GM12878 (cell line): ENCODE data around the gene CCDC136. TPM values are rescaled to one million over a fixed set of nuclear protein-coding genes. Genes with fewer than 3 reads are reported as not detected.

ENCODE experiments used
- ATAC-seq: fragments of 200-7000 bp; cut with Tn5 transposase; 3 replicates; pipeline ENCODE4 v1.9.1; 2020; ENCODE audit warnings: mild to moderate bottlenecking, moderate library complexity
- BruUV-seq: library from RNA; stranded (reverse); fragments of 400-500 nt; replicated peaks from 2 replicates; lab custom pipeline; 2021; lab: Mats Ljungman, UMichigan
- CTCF ChIA-PET: fragments of 300-600 bp; sonication (Branson Sonifier 250); formaldehyde crosslinking; extraction: SDS; loops from one replicate; lab custom pipeline; 2021; ENCODE audit warnings: inconsistent platforms; lab: Yijun Ruan, JAX
- POLR2A ChIA-PET: fragments of 350-600 bp; formaldehyde crosslinking; extraction: SDS; loops from one replicate; lab custom pipeline; 2021; ENCODE audit warnings: inconsistent platforms; lab: Charles Lee
- RAD21 ChIA-PET: fragments of 300-600 bp; sonication (Branson Sonifier 250); formaldehyde crosslinking; loops from one replicate; lab custom pipeline; 2023; ENCODE audit warnings: antibody characterized with exemption; ENCODE audit not compliant: unreplicated experiment; lab: Charles Lee
- SMC1A ChIA-PET: fragments of 300-600 bp; sonication (Branson Sonifier 250); formaldehyde crosslinking; loops from one replicate; lab custom pipeline; 2023; ENCODE audit not compliant: unreplicated experiment, uncharacterized antibody; lab: Charles Lee
- DNase-seq: peaks from one replicate; pipeline ENCODE4 v3.0.0-alpha.2; 2011; ENCODE audit warnings: low read depth, low spot score
- FAIRE-seq: peaks from 3 replicates; lab custom pipeline; 2011; peaks lifted over from hg19 to GRCh38; lab: Jason Lieb, UNC
- H2AFZ ChIP-seq: 2 replicates; pipeline ENCODE4 v1.6.0; 2011; ENCODE audit warnings: low read depth, low read length, control low read depth; ENCODE audit not compliant: control insufficient read depth
- H3K27ac ChIP-seq: 2 replicates; pipeline ENCODE4 v1.5.1; 2011; ENCODE audit warnings: control low read depth; ENCODE audit not compliant: control insufficient read depth, insufficient read depth
- H3K27me3 ChIP-seq, 2 experiments: replicated peaks in 1 of 2; 2 replicates each; pipeline versions ENCODE4 v1.6.0 to v1.6.1; 2011; ENCODE audit warnings: low read length in 1 of 2; ENCODE audit not compliant: control insufficient read depth in 2 of 2, insufficient read depth in 2 of 2
- H3K36me3 ChIP-seq, 2 experiments: 2 replicates each; pipeline ENCODE4 v1.5.1; 2011; ENCODE audit warnings: low read length in 1 of 2; ENCODE audit not compliant: control insufficient read depth in 2 of 2, insufficient read depth in 2 of 2
- H3K4me1 ChIP-seq: 2 replicates; pipeline ENCODE4 v1.6.1; 2011; ENCODE audit warnings: mild to moderate bottlenecking, low read length, moderate library complexity, mixed read lengths; ENCODE audit not compliant: control insufficient read depth, insufficient read depth
- H3K4me2 ChIP-seq: 2 replicates; pipeline ENCODE4 v1.6.0; 2011; ENCODE audit warnings: control low read depth; ENCODE audit not compliant: control insufficient read depth, insufficient read depth
- H3K4me3 ChIP-seq: fragments of 200-600 bp; sonication (generic); 2 replicates; pipeline ENCODE4 v1.5.1; 2016
- H3K79me2 ChIP-seq: 2 replicates; pipeline ENCODE4 v1.6.0; 2011; ENCODE audit warnings: low read length; ENCODE audit not compliant: control insufficient read depth, insufficient read depth
- H3K9ac ChIP-seq: 2 replicates; pipeline ENCODE4 v1.8.0; 2011; ENCODE audit warnings: low read length, control low read depth, mixed read lengths; ENCODE audit not compliant: control insufficient read depth, insufficient read depth
- H3K9me3 ChIP-seq: replicated peaks from 3 replicates; pipeline ENCODE4 v1.5.1; 2011; ENCODE audit warnings: mild to moderate bottlenecking, low read length; ENCODE audit not compliant: control insufficient read depth, insufficient read depth
- H4K20me1 ChIP-seq: 2 replicates; pipeline ENCODE4 v1.6.0; 2011; ENCODE audit not compliant: control insufficient read depth, insufficient read depth
- BACH1 ChIP-seq: fragments of 450-650 bp; IDR thresholded peaks from 2 replicates; pipeline ENCODE4 v1.6.1; 2017; ENCODE audit warnings: mild to moderate bottlenecking, borderline replicate concordance
- CREB1 ChIP-seq: IDR thresholded peaks from 2 replicates; pipeline ENCODE4 v1.6.1; 2012; ENCODE audit warnings: low read depth, mild to moderate bottlenecking, inconsistent platforms
- IRF5 ChIP-seq: fragments of 450-650 bp; IDR thresholded peaks from 2 replicates; pipeline ENCODE4 v1.6.1; 2017; ENCODE audit warnings: borderline replicate concordance
- KLF5 ChIP-seq: fragments of 450-650 bp; IDR thresholded peaks from 2 replicates; pipeline ENCODE4 v1.6.1; 2014; ENCODE audit warnings: mild to moderate bottlenecking; ENCODE audit not compliant: partially characterized antibody
- MTA3 ChIP-seq: IDR thresholded peaks from 2 replicates; pipeline ENCODE4 v1.6.1; 2012; ENCODE audit warnings: low read length, inconsistent platforms, borderline replicate concordance
- NFYB ChIP-seq: IDR thresholded peaks from 2 replicates; pipeline ENCODE4 v1.6.1; 2011; ENCODE audit warnings: low read depth, mild to moderate bottlenecking, low read length, improper control_type of control experiment, moderate library complexity; ENCODE audit not compliant: insufficient read depth
- PML ChIP-seq: IDR thresholded peaks from 2 replicates; pipeline ENCODE4 v1.6.1; 2012; ENCODE audit warnings: low read length, inconsistent platforms
- POLR2AphosphoS5 ChIP-seq: IDR thresholded peaks from 2 replicates; pipeline ENCODE4 v1.6.1; 2011; ENCODE audit warnings: mild to moderate bottlenecking, low read length, inconsistent platforms
- RAD51 ChIP-seq: fragments of 450-650 bp; IDR thresholded peaks from 2 replicates; pipeline ENCODE4 v1.6.1; 2016; ENCODE audit warnings: moderate library complexity, mild to moderate bottlenecking, inconsistent platforms
- RBBP5 ChIP-seq: fragments of 200-600 bp; sonication (generic); conservative IDR thresholded peaks from 2 replicates; pipeline ENCODE4 v1.6.1; 2016
- RELB ChIP-seq: fragments of 450-650 bp; IDR thresholded peaks from 2 replicates; pipeline ENCODE4 v1.6.1; 2017; ENCODE audit warnings: low read depth, mild to moderate bottlenecking, moderate library complexity
- SMAD5 ChIP-seq: IDR thresholded peaks from 2 replicates; pipeline ENCODE4 v1.6.1; 2016; ENCODE audit warnings: antibody characterized with exemption, low read depth
- SMARCA5 ChIP-seq: fragments of 450-650 bp; IDR thresholded peaks from 2 replicates; pipeline ENCODE4 v1.6.1; 2017; ENCODE audit warnings: mild to moderate bottlenecking
- ZNF217 ChIP-seq: fragments of 450-650 bp; IDR thresholded peaks from 2 replicates; pipeline ENCODE4 v1.6.1; 2017; ENCODE audit warnings: antibody characterized with exemption, mild to moderate bottlenecking
- WGBS: methylation state at CpG from one replicate; pipeline ENCODE4 v1.1.6; 2016; ENCODE audit warnings: low lambda C conversion rate; ENCODE audit not compliant: insufficient replicate concordance, insufficient coverage; ENCODE audit errors: missing lambda C conversion rate; 5-methylcytosine and 5-hydroxymethylcytosine counted together
- in situ Hi-C: fragments of 300-500 bp; cut with MboI; formaldehyde crosslinking; loops from 9 replicates; pipeline ENCODE4 v1.14.3; 2018; ENCODE audit warnings: mixed read lengths
- intact Hi-C: fragments of 100-400 bp; cut with micrococcal nuclease; formaldehyde crosslinking; loops from one replicate; pipeline ENCODE4 v1.14.2; 2022; ENCODE audit not compliant: unreplicated experiment
- polyA plus RNA-seq, 11 experiments: library from polyadenylated mRNA; depleted of rRNA in 4 of 11; unstranded in 6 of 11; stranded (reverse) in 5 of 11; fragments of >200 nt; fragmentation: Nextera tagmentation in 4 of 11; fragmentation: Illumina TruSeq in 1 of 11; extraction: Ambion mirVana in 4 of 11; extraction: Trizol in 1 of 11; gene quantifications; 1 replicate in 1 of 11; 2 replicates in 10 of 11; pipeline versions ENCODE4 v1.2.1 to v1.2.3, GENCODE V29; 2011 to 2016; ENCODE audit warnings: inconsistent platforms in 2 of 11, missing spikeins in 2 of 11, low read depth in 1 of 11
- total RNA-seq, 4 experiments: library from RNA; depleted of rRNA in 3 of 4; stranded (reverse); fragments of >200 nt in 3 of 4; fragmentation: Illumina TruSeq in 1 of 4; extraction: Trizol in 1 of 4; gene quantifications; 2 replicates each; pipeline versions ENCODE4 v1.2.1 to v1.2.3, GENCODE V29; 2013 to 2021
- TF ChIP-seq, protein P1 (sequence below): fragments of 450-650 bp; formaldehyde crosslinking; IDR thresholded peaks from 2 replicates; pipeline ENCODE4 v1.5.0; 2022; ENCODE audit warnings: mild to moderate bottlenecking, missing genetic modification characterization
- TF ChIP-seq, protein P2 (sequence below): fragments of 450-650 bp; IDR thresholded peaks from 2 replicates; pipeline ENCODE4 v1.6.1; 2018; ENCODE audit warnings: borderline replicate concordance, mild to moderate bottlenecking; ENCODE audit not compliant: partially characterized antibody

The CCDC136 gene
- total and polyA plus RNA-seq, 10 of the 15 experiments (the other 5 are each of a cell fraction or from before 2014, with no cell fraction given) = 0.32 to 4.8 (median 1.5) TPM

DNA sequence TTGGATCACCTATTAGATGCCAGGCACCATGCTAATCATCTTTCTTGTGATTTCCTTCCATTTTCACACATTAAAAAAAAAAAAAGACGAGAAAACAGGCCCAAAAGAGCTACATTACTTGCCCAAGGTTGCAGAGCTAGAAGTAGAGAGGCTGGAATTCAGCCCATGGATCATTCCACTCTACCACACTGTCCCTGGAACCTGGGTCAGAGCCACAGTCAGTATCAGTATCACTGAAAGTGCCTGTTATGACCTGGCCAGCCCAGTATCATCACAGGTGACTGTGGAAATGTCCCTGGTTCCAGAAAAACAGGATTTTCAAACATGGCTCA is 35.1 kb downstream of the CCDC136 start:
- H3K27ac ChIP-seq = no peak overlapping the region
- peaks cover 14 to 15% of the 10 kb centered on the region in 2 experiments for H3K27me3 ChIP-seq
- no peaks in the 10 kb centered on the region for H3K9me3 ChIP-seq
- no peak overlapping the region for H2AFZ ChIP-seq
- intact Hi-C loops = no loop called here
- H3K4me3 ChIP-seq = no peak overlapping the region
- in situ Hi-C loops = no loop called here
- no TSS peak for BruUV-seq
- no peaks in the 10 kb centered on the region for H3K79me2 ChIP-seq
- no peaks in the 10 kb centered on the region for H3K36me3 ChIP-seq
- CTCF ChIA-PET = interaction anchor here (0.6 kb wide), 1 partner anchor 781 kb away, joined by 3 read pairs; no protein-coding TSS in a partner anchor
- 0% methylated on average over 1 of the region's 1 CpG for WGBS
- H3K9ac ChIP-seq = no peak overlapping the region
- H4K20me1 ChIP-seq = no peaks in the 10 kb centered on the region
- DNase-seq = no peak
- FAIRE-seq = no peak
- TF ChIP-seq RAD51 = no peak
- no peak for TF ChIP-seq CREB1
- TF ChIP-seq ZNF217 = no peak
- TF ChIP-seq BACH1 = no peak
- no peak for TF ChIP-seq NFYB
- no peak for TF ChIP-seq SMAD5
- no peak for TF ChIP-seq MTA3
- TF ChIP-seq, protein P1, sequence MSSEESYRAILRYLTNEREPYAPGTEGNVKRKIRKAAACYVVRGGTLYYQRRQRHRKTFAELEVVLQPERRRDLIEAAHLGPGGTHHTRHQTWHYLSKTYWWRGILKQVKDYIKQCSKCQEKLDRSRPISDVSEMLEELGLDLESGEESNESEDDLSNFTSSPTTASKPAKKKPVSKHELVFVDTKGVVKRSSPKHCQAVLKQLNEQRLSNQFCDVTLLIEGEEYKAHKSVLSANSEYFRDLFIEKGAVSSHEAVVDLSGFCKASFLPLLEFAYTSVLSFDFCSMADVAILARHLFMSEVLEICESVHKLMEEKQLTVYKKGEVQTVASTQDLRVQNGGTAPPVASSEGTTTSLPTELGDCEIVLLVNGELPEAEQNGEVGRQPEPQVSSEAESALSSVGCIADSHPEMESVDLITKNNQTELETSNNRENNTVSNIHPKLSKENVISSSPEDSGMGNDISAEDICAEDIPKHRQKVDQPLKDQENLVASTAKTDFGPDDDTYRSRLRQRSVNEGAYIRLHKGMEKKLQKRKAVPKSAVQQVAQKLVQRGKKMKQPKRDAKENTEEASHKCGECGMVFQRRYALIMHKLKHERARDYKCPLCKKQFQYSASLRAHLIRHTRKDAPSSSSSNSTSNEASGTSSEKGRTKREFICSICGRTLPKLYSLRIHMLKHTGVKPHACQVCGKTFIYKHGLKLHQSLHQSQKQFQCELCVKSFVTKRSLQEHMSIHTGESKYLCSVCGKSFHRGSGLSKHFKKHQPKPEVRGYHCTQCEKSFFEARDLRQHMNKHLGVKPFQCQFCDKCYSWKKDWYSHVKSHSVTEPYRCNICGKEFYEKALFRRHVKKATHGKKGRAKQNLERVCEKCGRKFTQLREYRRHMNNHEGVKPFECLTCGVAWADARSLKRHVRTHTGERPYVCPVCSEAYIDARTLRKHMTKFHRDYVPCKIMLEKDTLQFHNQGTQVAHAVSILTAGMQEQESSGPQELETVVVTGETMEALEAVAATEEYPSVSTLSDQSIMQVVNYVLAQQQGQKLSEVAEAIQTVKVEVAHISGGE (CRISPR knock-in tag) = no peak
- no peak for TF ChIP-seq IRF5
- no peak for TF ChIP-seq POLR2AphosphoS5
- no peak for TF ChIP-seq SMARCA5
- no peak for TF ChIP-seq RBBP5
- TF ChIP-seq, protein P2, sequence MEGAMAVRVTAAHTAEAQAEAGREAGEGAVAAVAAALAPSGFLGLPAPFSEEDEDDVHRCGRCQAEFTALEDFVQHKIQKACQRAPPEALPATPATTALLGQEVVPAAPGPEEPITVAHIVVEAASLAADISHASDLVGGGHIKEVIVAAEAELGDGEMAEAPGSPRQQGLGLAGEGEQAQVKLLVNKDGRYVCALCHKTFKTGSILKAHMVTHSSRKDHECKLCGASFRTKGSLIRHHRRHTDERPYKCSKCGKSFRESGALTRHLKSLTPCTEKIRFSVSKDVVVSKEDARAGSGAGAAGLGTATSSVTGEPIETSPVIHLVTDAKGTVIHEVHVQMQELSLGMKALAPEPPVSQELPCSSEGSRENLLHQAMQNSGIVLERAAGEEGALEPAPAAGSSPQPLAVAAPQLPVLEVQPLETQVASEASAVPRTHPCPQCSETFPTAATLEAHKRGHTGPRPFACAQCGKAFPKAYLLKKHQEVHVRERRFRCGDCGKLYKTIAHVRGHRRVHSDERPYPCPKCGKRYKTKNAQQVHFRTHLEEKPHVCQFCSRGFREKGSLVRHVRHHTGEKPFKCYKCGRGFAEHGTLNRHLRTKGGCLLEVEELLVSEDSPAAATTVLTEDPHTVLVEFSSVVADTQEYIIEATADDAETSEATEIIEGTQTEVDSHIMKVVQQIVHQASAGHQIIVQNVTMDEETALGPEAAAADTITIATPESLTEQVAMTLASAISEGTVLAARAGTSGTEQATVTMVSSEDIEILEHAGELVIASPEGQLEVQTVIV = no peak
- no peak for TF ChIP-seq PML
- no peak for TF ChIP-seq KLF5
- no peak for TF ChIP-seq RELB
- peaks cover 7% of the 10 kb centered on the region for H3K4me1 ChIP-seq
- SMC1A ChIA-PET = no interaction called here
- H3K4me2 ChIP-seq = no peak overlapping the region
- POLR2A ChIA-PET = no interaction called here
- RAD21 ChIA-PET = no interaction called here
- ATAC-seq = no peak
